ENCODE data around the gene HECW1. TPM values are rescaled to one million over a fixed set of nuclear protein-coding genes. Genes with fewer than 3 reads are reported as not detected.

The HECW1 gene
- total RNA-seq, 4 donors from 2014 or later, result 0.62 to 4.3 (median 1.4) TPM; not detected in 1

GRCh38 chr7:43520201-43520600, 407.8 kb downstream of the HECW1 start:
- WGBS, 2 donors, result 85 to 90% methylated on average over 8 of the region's 8 CpGs
- intact Hi-C loops (cut with DNase I; ENCODE audit: low total_unique reads), result no loop called here
- no peak for DNase-seq (ENCODE audit: low spot score in 2 of 2)
- H3K4me3 ChIP-seq (ENCODE audit: low read depth, poor library complexity, severe bottlenecking), result no peak overlapping the region
- TF ChIP-seq POLR2A (IDR thresholded peaks at IDR 0.05) (no peak), CTCF (IDR thresholded peaks at IDR 0.05) (no peak)

- intact Hi-C loops (cut with DNase I; ENCODE audit: low total_unique reads), result no loop called here
- no peak for DNase-seq (ENCODE audit: low spot score in 2 of 2)
- H3K4me3 ChIP-seq (ENCODE audit: low read depth, poor library complexity, severe bottlenecking), result no peak overlapping the region
- TF ChIP-seq CTCF (IDR thresholded peaks at IDR 0.05) (no peak), POLR2A (IDR thresholded peaks at IDR 0.05) (no peak)
- WGBS, 2 donors, result 64 to 65% methylated on average over 8 of the region's 8 CpGs
Measured at GRCh38 chr7:43522406-43523156, 410.1 kb downstream of the HECW1 start.

GRCh38 chr7:43528576-43529354, 416.3 kb downstream of the HECW1 start:
- TF ChIP-seq CTCF (IDR thresholded peaks at IDR 0.05), result no peak
- TF ChIP-seq POLR2A (IDR thresholded peaks at IDR 0.05), result no peak
- no peak overlapping the region for H3K4me3 ChIP-seq (ENCODE audit: low read depth, poor library complexity, severe bottlenecking)
- no peak for DNase-seq (ENCODE audit: low spot score in 2 of 2)
- intact Hi-C loops (cut with DNase I; ENCODE audit: low total_unique reads), result no loop called here
- WGBS, 2 donors, result 85 to 86% methylated on average over 10 of the region's 10 CpGs

- intact Hi-C loops (cut with DNase I; ENCODE audit: low total_unique reads), result no loop called here
- DNase-seq (ENCODE audit: low spot score in 2 of 2), result no peak
- TF ChIP-seq CTCF (IDR thresholded peaks at IDR 0.05) (no peak), POLR2A (IDR thresholded peaks at IDR 0.05) (no peak)
- no peak overlapping the region for H3K4me3 ChIP-seq (ENCODE audit: low read depth, poor library complexity, severe bottlenecking)
- 84 to 89% methylated on average over 6 of the region's 6 CpGs for WGBS, 2 donors
Measured at GRCh38 chr7:43530553-43531410, 418.3 kb downstream of the HECW1 start.

GRCh38 chr7:43531700-43532099, 419.3 kb downstream of the HECW1 start:
- H3K4me3 ChIP-seq (ENCODE audit: low read depth, poor library complexity, severe bottlenecking), result no peak overlapping the region
- DNase-seq (ENCODE audit: low spot score in 2 of 2), result no peak
- WGBS, 2 donors, result 75 to 86% methylated on average over 9 of the region's 9 CpGs
- intact Hi-C loops (cut with DNase I; ENCODE audit: low total_unique reads), result no loop called here
- TF ChIP-seq CTCF (IDR thresholded peaks at IDR 0.05) (no peak), POLR2A (IDR thresholded peaks at IDR 0.05) (no peak)

All from lower leg skin (tissue), 4 donors.